SK-N-SH (cell line): Measurements from ENCODE around the gene TUT7.

ENCODE experiments used
- CTCF ChIP-seq: fragments of 200-600 bp; sonication (generic); IDR thresholded peaks from 2 replicates; pipeline ENCODE4 v1.6.1; 2017; ENCODE audit warnings: antibody characterized with exemption, mild to moderate bottlenecking, moderate library complexity
- EP300 ChIP-seq, 2 experiments: IDR thresholded peaks; 2 replicates each; pipeline versions ENCODE4 v1.4.0 to v1.6.1; 2012; ENCODE audit warnings: borderline replicate concordance in 1 of 2, low read depth in 1 of 2, low read length in 1 of 2
- EZH2phosphoT487 ChIP-seq: fragments of 200-600 bp; sonication (generic); IDR thresholded peaks from 2 replicates; pipeline ENCODE4 v1.6.1; 2017; ENCODE audit warnings: low read depth, mixed run types, mild to moderate bottlenecking, antibody characterized with exemption, moderate library complexity, borderline replicate concordance
- MEF2A ChIP-seq: IDR thresholded peaks from 2 replicates; pipeline ENCODE4 v1.4.0; 2012; ENCODE audit warnings: low read depth, borderline replicate concordance
- NFIC ChIP-seq: IDR thresholded peaks from 2 replicates; pipeline ENCODE4 v1.4.0; 2012; ENCODE audit warnings: borderline replicate concordance
- POLR2AphosphoS5 ChIP-seq: IDR thresholded peaks from 2 replicates; pipeline ENCODE4 v1.6.1; 2012; ENCODE audit warnings: low read depth, low read length
- REST ChIP-seq: IDR thresholded peaks from 2 replicates; pipeline ENCODE4 v1.6.1; 2012; ENCODE audit warnings: mild to moderate bottlenecking, low read depth, low read length, moderate library complexity
- RFX5 ChIP-seq: IDR thresholded peaks from 2 replicates; pipeline ENCODE4 v1.6.1; 2012; ENCODE audit warnings: mild to moderate bottlenecking, improper control_type of control experiment, low read length
- USF2 ChIP-seq: fragments of 150-350 bp; IDR thresholded peaks from 2 replicates; pipeline ENCODE4 v1.6.1; 2017; ENCODE audit warnings: antibody characterized with exemption, low read length, low read depth, borderline replicate concordance

- no peak for TF ChIP-seq RFX5
- TF ChIP-seq CTCF, result no peak
- no peak for TF ChIP-seq USF2
- no peak for TF ChIP-seq MEF2A
- TF ChIP-seq EP300 (IDR thresholded peaks at IDR 0.05; ENCODE audit: borderline replicate concordance in 1 of 2, low read depth in 1 of 2, low read length in 1 of 2), result no peak
- TF ChIP-seq NFIC, result no peak
- TF ChIP-seq EZH2phosphoT487, result no peak
- TF ChIP-seq REST, result no peak
- no peak for TF ChIP-seq POLR2AphosphoS5
Measured at GRCh38 chr9:86277072-86277471, 77.1 kb downstream of the TUT7 start.
